HepG2 (cell line): Measurements from ENCODE around the gene EOGT. TPM values are rescaled to one million over a fixed set of nuclear protein-coding genes. Genes with fewer than 3 reads are reported as not detected.

Source experiments
- FOSL1 ChIP-seq: sonication (generic); formaldehyde crosslinking; IDR thresholded peaks from 2 replicates; pipeline ENCODE4 v1.9.0; 2021; ENCODE audit warnings: missing genetic modification reagents, borderline replicate concordance
- IRF1 ChIP-seq: sonication (generic); formaldehyde crosslinking; IDR thresholded peaks from 2 replicates; pipeline ENCODE4 v1.4.0; 2020; ENCODE audit warnings: low read depth, mild to moderate bottlenecking, missing genetic modification reagents
- NR2F2 ChIP-seq: IDR thresholded peaks from 2 replicates; pipeline ENCODE4 v1.6.1; 2012; ENCODE audit warnings: low read depth, inconsistent platforms, borderline replicate concordance
- RAD51 ChIP-seq: fragments of 450-650 bp; IDR thresholded peaks from 2 replicates; pipeline ENCODE4 v1.6.1; 2016; ENCODE audit warnings: borderline replicate concordance
- STAT5B ChIP-seq: sonication (generic); formaldehyde crosslinking; IDR thresholded peaks from 2 replicates; pipeline ENCODE4 v1.4.0; 2020; ENCODE audit warnings: missing genetic modification reagents
- ZHX2 ChIP-seq, 2 experiments: sonication (generic) in 1 of 2; formaldehyde crosslinking in 1 of 2; IDR thresholded peaks; 2 replicates each; pipeline versions ENCODE4 v1.6.1 to v1.9.0; 2014 to 2022; ENCODE audit warnings: antibody characterized with exemption in 1 of 2, borderline replicate concordance in 1 of 2, inconsistent platforms in 1 of 2, low read depth in 1 of 2, missing genetic modification reagents in 1 of 2
- ZNF292 ChIP-seq: sonication (generic); formaldehyde crosslinking; IDR thresholded peaks from 2 replicates; pipeline ENCODE4 v1.8.1; 2022; ENCODE audit warnings: mild to moderate bottlenecking, low read depth, missing genetic modification reagents, borderline replicate concordance
- ZNF362 ChIP-seq: sonication (generic); formaldehyde crosslinking; IDR thresholded peaks from 2 replicates; pipeline ENCODE4 v1.4.0; 2020; ENCODE audit warnings: missing genetic modification reagents, mild to moderate bottlenecking, borderline replicate concordance
- ZNF768 ChIP-seq: sonication (generic); formaldehyde crosslinking; IDR thresholded peaks from 2 replicates; pipeline ENCODE4 v1.4.0; 2020; ENCODE audit warnings: missing genetic modification reagents
- ZSCAN21 ChIP-seq: sonication (generic); formaldehyde crosslinking; IDR thresholded peaks from 2 replicates; pipeline ENCODE4 v1.8.0; 2022; ENCODE audit warnings: mild to moderate bottlenecking, missing genetic modification reagents, moderate library complexity, borderline replicate concordance
- polyA plus RNA-seq, 8 experiments: library from polyadenylated mRNA; depleted of rRNA in 3 of 8; stranded (reverse) in 7 of 8; unstranded in 1 of 8; fragments of >200 nt; fragmentation: Illumina TruSeq in 4 of 8; extraction: Trizol in 4 of 8; gene quantifications; 2 replicates each; pipeline versions ENCODE4 v1.2.1 to v1.2.3, GENCODE V29; 2011 to 2016; ENCODE audit warnings: low read depth in 4 of 8, missing spikeins in 1 of 8, mixed read lengths in 1 of 8; ENCODE audit not compliant: insufficient read depth in 1 of 8
- total RNA-seq, 5 experiments: library from RNA; depleted of rRNA; stranded (reverse); fragments of >200 nt; fragmentation: Illumina TruSeq; extraction: Trizol; gene quantifications; 2 replicates each; pipeline ENCODE4 v1.2.3, GENCODE V29; 2016; ENCODE audit warnings: low read depth in 1 of 5
- TF ChIP-seq, protein P1 (sequence below): sonication (generic); formaldehyde crosslinking; IDR thresholded peaks from 2 replicates; pipeline ENCODE4 v1.4.0; 2020; ENCODE audit warnings: missing genetic modification reagents

Gene EOGT
- total and polyA plus RNA-seq, 2 of the 13 experiments (the other 11 are each of a cell fraction or from before 2014, with no cell fraction given), result 4.5 to 18.6 TPM

- no peak for TF ChIP-seq ZHX2 (IDR thresholded peaks at IDR 0.05; ENCODE audit: low read depth)
- no peak for TF ChIP-seq ZHX2 (CRISPR knock-in tag; IDR thresholded peaks at IDR 0.05; ENCODE audit: borderline replicate concordance)
- peak; percentile 69; the same call in 1 of the 2 replicates for TF ChIP-seq RAD51
- no peak for TF ChIP-seq STAT5B (CRISPR knock-in tag)
- TF ChIP-seq ZNF292, result no peak
- TF ChIP-seq ZNF768, result no peak
- TF ChIP-seq, protein P1, sequence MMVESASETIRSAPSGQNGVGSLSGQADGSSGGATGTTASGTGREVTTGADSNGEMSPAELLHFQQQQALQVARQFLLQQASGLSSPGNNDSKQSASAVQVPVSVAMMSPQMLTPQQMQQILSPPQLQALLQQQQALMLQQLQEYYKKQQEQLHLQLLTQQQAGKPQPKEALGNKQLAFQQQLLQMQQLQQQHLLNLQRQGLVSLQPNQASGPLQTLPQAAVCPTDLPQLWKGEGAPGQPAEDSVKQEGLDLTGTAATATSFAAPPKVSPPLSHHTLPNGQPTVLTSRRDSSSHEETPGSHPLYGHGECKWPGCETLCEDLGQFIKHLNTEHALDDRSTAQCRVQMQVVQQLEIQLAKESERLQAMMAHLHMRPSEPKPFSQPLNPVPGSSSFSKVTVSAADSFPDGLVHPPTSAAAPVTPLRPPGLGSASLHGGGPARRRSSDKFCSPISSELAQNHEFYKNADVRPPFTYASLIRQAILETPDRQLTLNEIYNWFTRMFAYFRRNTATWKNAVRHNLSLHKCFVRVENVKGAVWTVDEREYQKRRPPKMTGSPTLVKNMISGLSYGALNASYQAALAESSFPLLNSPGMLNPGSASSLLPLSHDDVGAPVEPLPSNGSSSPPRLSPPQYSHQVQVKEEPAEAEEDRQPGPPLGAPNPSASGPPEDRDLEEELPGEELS (CRISPR knock-in tag), result no peak
- TF ChIP-seq NR2F2, result no peak
- TF ChIP-seq ZSCAN21 (CRISPR knock-in tag), result no peak
- TF ChIP-seq ZNF362, result no peak
- TF ChIP-seq FOSL1 (CRISPR knock-in tag), result no peak
- TF ChIP-seq IRF1 (CRISPR knock-in tag), result no peak
These were observed 77.7 kb downstream of the EOGT start (continued) for GRCh38 chr3:68935778-68936177.
